Activated CD8-positive, alpha-beta memory T cell treated with anti-CD3 and anti-CD28 coated beads for 1 hour (primary cell): ENCODE measurements around the gene SPRR1A.

Experiments used
- DNase-seq, 2 donors: peaks; one replicate each; pipeline ENCODE4 v3.0.0-alpha.2; 2020; ENCODE audit warnings: low read depth in 1 of 2; ENCODE audit errors: extremely low read depth in 1 of 2

SPRR1A gene

GRCh38 chr1:153025797-153026196 lies 41.9 kb downstream of the SPRR1A start:
- no peak for DNase-seq

GRCh38 chr1:153028766-153029165 lies 44.9 kb downstream of the SPRR1A start:
- no peak for DNase-seq

GRCh38 chr1:153030895-153031294 lies 47.0 kb downstream of the SPRR1A start, which contains the start of gene SPRR1B:
SPRR1B (plus strand) TSS chr1:153031203; CDS start chr1:153032346, 1,143 bp downstream.
- no peak for DNase-seq

DNA sequence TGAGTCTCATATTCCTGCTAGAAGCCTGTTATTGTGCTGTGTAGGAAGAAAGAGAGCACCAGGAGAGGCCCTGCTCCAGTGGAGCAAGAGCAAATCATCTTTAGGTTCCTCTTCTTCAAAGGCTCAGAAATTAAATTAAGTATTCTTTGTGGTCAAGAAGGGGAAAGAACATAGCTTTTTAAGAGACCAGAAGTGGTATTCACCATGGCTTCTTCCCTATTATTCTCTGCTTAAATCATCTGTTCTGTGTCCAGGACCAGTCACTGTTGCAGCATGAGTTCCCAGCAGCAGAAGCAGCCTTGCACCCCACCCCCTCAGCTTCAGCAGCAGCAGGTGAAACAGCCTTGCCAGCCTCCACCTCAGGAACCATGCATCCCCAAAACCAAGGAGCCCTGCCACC lies 48.2 kb downstream of the SPRR1A start:
- no peak for DNase-seq

DNA sequence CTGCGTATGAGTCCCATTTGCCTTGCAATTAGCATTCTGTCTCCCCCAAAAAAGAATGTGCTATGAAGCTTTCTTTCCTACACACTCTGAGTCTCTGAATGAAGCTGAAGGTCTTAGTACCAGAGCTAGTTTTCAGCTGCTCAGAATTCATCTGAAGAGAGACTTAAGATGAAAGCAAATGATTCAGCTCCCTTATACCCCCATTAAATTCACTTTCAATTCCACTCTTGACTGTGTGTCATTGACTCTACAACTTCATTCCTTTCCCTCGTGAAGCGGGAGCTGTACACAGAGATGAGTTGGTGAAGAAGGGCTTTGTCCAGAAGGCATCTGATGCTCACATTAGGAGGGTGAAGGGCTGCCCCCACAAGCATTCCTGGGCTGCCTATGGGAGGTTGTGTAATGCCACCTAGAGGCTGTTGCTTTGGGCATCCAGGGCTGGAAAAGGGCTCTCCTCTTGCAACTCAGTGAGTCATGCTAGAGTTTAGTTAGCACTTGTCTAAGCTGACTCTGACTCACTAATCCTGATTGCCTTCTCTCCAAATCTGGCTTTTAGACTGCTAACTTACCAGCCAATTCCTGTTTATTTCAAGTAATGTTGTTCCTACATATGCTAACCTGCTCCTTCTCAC lies 48.9 kb downstream of the SPRR1A start:
- DNase-seq: no peak

GRCh38 chr1:153035211-153035610 lies 51.3 kb downstream of the SPRR1A start:
- no peak for DNase-seq
